PC-3 (cell line): ENCODE measurements around the gene PRDM8. TPM values are rescaled to one million over a fixed set of nuclear protein-coding genes. Genes with fewer than 3 reads are reported as not detected.

Source experiments
- ATAC-seq: fragments of 200-7000 bp; cut with Tn5 transposase; 2 replicates; pipeline ENCODE4 v1.9.1; 2020; ENCODE audit warnings: mild to moderate bottlenecking, moderate library complexity
- BruUV-seq: library from RNA; stranded (reverse); fragments of 400-500 nt; replicated peaks from 2 replicates; lab custom pipeline; 2021; lab: Mats Ljungman, UMichigan
- CTCF ChIA-PET: fragments of 300-600 bp; sonication (Branson Sonifier 250); formaldehyde crosslinking; loops from one replicate; lab custom pipeline; 2022; ENCODE audit warnings: antibody characterized with exemption; lab: Charles Lee
- POLR2A ChIA-PET: fragments of 300-600 bp; sonication (Branson Sonifier 250); formaldehyde crosslinking; loops from one replicate; lab custom pipeline; 2022; ENCODE audit warnings: antibody characterized with exemption; ENCODE audit not compliant: unreplicated experiment; lab: Charles Lee
- DNase-seq: peaks from one replicate; pipeline ENCODE4 v3.0.0-alpha.2; 2015
- H2AFZ ChIP-seq: fragments of 300-600 bp; sonication (generic); 2 replicates; pipeline ENCODE4 v1.6.0; 2016; ENCODE audit warnings: antibody characterized with exemption, low read length
- H3F3A ChIP-seq: fragments of 300-600 bp; sonication (generic); one replicate; pipeline ENCODE4 v1.6.0; 2017; ENCODE audit warnings: antibody characterized with exemption, low read length, control low read depth, mild to moderate bottlenecking; ENCODE audit not compliant: unreplicated experiment
- H3K27ac ChIP-seq: fragments of 300-600 bp; sonication (generic); 2 replicates; pipeline ENCODE4 v1.5.1; 2016; ENCODE audit warnings: mild to moderate bottlenecking, low read length
- H3K27me3 ChIP-seq: fragments of 300-600 bp; sonication (generic); 2 replicates; pipeline ENCODE4 v1.6.1; 2016; ENCODE audit warnings: low read length, mixed read lengths
- H3K36me3 ChIP-seq: fragments of 300-600 bp; sonication (generic); 2 replicates; pipeline ENCODE4 v1.6.1; 2016; ENCODE audit warnings: low read depth, mixed run types, low read length, mixed read lengths
- H3K4me1 ChIP-seq: fragments of 300-600 bp; sonication (generic); 2 replicates; pipeline ENCODE4 v1.5.1; 2016; ENCODE audit warnings: low read length; ENCODE audit not compliant: insufficient read depth
- H3K4me2 ChIP-seq: fragments of 300-600 bp; sonication (generic); 2 replicates; pipeline ENCODE4 v1.6.0; 2016; ENCODE audit warnings: low read length
- H3K4me3 ChIP-seq: fragments of 300-600 bp; sonication (generic); 2 replicates; pipeline ENCODE4 v1.5.1; 2016; ENCODE audit warnings: mild to moderate bottlenecking, low read length, mixed read lengths
- H3K79me2 ChIP-seq: fragments of 300-600 bp; sonication (generic); 2 replicates; pipeline ENCODE4 v1.6.1; 2017; ENCODE audit warnings: low read length, mixed read lengths
- H3K9ac ChIP-seq: fragments of 300-600 bp; sonication (generic); 2 replicates; pipeline ENCODE4 v1.6.0; 2016; ENCODE audit warnings: mild to moderate bottlenecking, low read length
- H3K9me2 ChIP-seq: fragments of 300-600 bp; sonication (generic); replicated peaks from 2 replicates; pipeline ENCODE4 v1.6.1; 2016; ENCODE audit warnings: mixed run types, low read length, mixed read lengths
- H3K9me3 ChIP-seq: fragments of 300-600 bp; sonication (generic); 2 replicates; pipeline ENCODE4 v1.6.1; 2016; ENCODE audit warnings: low read length, mixed read lengths
- H4K20me1 ChIP-seq: fragments of 300-600 bp; sonication (generic); 2 replicates; pipeline ENCODE4 v1.6.1; 2016; ENCODE audit warnings: low read length, mixed read lengths
- CTCF ChIP-seq: fragments of 300-600 bp; sonication (generic); conservative IDR thresholded peaks from 2 replicates; pipeline ENCODE4 v1.5.1; 2017; ENCODE audit warnings: antibody characterized with exemption, low read depth, mild to moderate bottlenecking, low read length
- EZH2 ChIP-seq: fragments of 300-600 bp; sonication (generic); IDR thresholded peaks from one replicate; pipeline ENCODE4 v1.6.1; 2017; ENCODE audit warnings: antibody characterized with exemption, mild to moderate bottlenecking, low read length; ENCODE audit not compliant: unreplicated experiment
- EZH2phosphoT487 ChIP-seq: fragments of 300-600 bp; sonication (generic); IDR thresholded peaks from 2 replicates; pipeline ENCODE4 v1.6.1; 2018; ENCODE audit warnings: mild to moderate bottlenecking, antibody characterized with exemption, low read length, borderline replicate concordance
- intact Hi-C: fragments of 100-400 bp; cut with micrococcal nuclease; formaldehyde crosslinking; loops from 2 replicates; pipeline ENCODE4 v1.9.0; 2023
- total RNA-seq: library from RNA; depleted of rRNA; stranded (reverse); fragments of >200 nt; gene quantifications from 2 replicates; pipeline ENCODE4 v1.2.3, GENCODE V29; 2014

Gene PRDM8
- total RNA-seq, 1 experiment from 2014 or later, result 8.9 TPM

- Histone ChIP-seq H4K20me1 (no peaks in the 10 kb centered on the region), H3K9ac (no peak overlapping the region), H3K27ac (no peak overlapping the region), H3K36me3 (no peaks in the 10 kb centered on the region), H3K9me3 (no peaks in the 10 kb centered on the region), H3K79me2 (no peaks in the 10 kb centered on the region), H3F3A (no peaks in the 10 kb centered on the region), H2AFZ (peak overlapping the region; percentile 4; the same call in 1 of the 2 replicates), H3K4me3 (0 out of 2 replicates have a peak overlapping the region, but pooled peaks have one; percentile 40), H3K4me2 (peak overlapping the region; percentile 51), H3K9me2 (no peaks in the 10 kb centered on the region), H3K27me3 (no peaks in the 10 kb centered on the region), H3K4me1 (no peaks in the 10 kb centered on the region)
- ATAC-seq (peak; percentile 49), DNase-seq (peak; percentile 32)
- POLR2A ChIA-PET, result interaction anchor here (0.7 kb wide), 1 partner anchor 96 kb away, joined by 7 read pairs; no protein-coding TSS in a partner anchor
- no TSS peak for BruUV-seq
- TF ChIP-seq EZH2 (no peak), CTCF (peak; percentile 54), EZH2phosphoT487 (no peak)
- intact Hi-C loops, result no loop called here
- CTCF ChIA-PET, result interaction anchor here (0.5 kb wide), 1 partner anchor 111 kb away, joined by 4 read pairs; no protein-coding TSS in a partner anchor
Measured at GRCh38 chr4:80202190-80202711, 4.9 kb downstream of the PRDM8 start.

DNA sequence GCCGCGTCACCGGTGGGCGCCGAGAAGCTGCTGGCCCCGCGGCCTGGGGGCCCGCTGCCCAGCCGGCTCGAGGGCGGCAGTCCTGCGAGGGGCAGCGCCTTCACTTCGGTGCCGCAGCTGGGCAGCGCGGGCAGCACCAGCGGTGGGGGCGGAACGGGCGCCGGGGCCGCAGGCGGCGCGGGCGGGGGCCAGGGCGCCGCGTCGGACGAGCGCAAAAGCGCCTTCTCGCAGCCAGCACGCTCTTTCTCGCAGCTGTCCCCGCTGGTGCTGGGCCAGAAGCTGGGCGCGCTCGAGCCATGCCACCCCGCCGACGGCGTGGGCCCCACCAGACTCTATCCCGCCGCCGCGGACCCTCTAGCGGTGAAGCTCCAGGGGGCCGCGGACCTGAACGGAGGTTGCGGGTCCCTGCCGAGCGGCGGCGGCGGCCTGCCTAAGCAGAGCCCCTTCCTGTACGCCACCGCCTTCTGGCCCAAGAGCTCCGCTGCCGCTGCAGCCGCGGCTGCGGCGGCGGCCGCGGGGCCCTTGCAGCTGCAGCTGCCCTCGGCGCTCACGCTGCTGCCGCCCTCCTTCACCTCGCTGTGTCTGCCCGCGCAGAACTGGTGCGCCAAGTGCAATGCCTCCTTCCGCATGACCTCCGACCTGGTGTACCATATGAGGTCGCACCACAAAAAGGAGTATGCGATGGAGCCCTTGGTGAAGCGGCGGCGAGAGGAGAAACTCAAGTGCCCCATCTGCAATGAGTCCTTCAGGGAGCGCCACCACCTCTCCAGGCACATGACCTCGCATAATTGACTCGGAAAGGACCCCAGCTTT is 5.6 kb downstream of the PRDM8 start:
- no peaks in the 10 kb centered on the region for H3K9me2 ChIP-seq
- H3K36me3 ChIP-seq, result no peaks in the 10 kb centered on the region
- H4K20me1 ChIP-seq, result no peaks in the 10 kb centered on the region
- DNase-seq (no peak), ATAC-seq (no peak)
- H3K79me2 ChIP-seq, result no peaks in the 10 kb centered on the region
- no peak overlapping the region for H2AFZ ChIP-seq
- no TSS peak for BruUV-seq
- no peaks in the 10 kb centered on the region for H3K9me3 ChIP-seq
- H3K27me3 ChIP-seq, result no peaks in the 10 kb centered on the region
- no peak overlapping the region for H3K9ac ChIP-seq
- ChIA-PET CTCF (interaction anchor here (0.5 kb wide), 1 partner anchor 112 kb away, joined by 4 read pairs; no protein-coding TSS in a partner anchor), POLR2A (no interaction called here)
- no peak overlapping the region for H3K4me3 ChIP-seq
- H3F3A ChIP-seq, result no peaks in the 10 kb centered on the region
- H3K4me2 ChIP-seq, result no peak overlapping the region
- no peaks in the 10 kb centered on the region for H3K4me1 ChIP-seq
- TF ChIP-seq CTCF, result no peak
- TF ChIP-seq EZH2phosphoT487, result no peak
- no peak for TF ChIP-seq EZH2
- intact Hi-C loops, result no loop called here
- H3K27ac ChIP-seq, result no peak overlapping the region
